GDM1 (cell line): ENCODE data around the gene ADRB2.

Source experiments
- DNase-seq: peaks from one replicate; lab custom pipeline; 2025; lab: John Stamatoyannopoulos, UW

Gene ADRB2

GRCh38 chr5:148831590-148832565 lies 5.5 kb downstream of the ADRB2 start:
- DNase-seq, result no peak

- DNase-seq, result no peak
Observed at GRCh38 chr5:148833122-148833521, 6.7 kb downstream of the ADRB2 start.

GRCh38 chr5:148833925-148834324 lies 7.5 kb downstream of the ADRB2 start:
- DNase-seq, result no peak

- no peak for DNase-seq
Observed at GRCh38 chr5:148834689-148835088, 8.3 kb downstream of the ADRB2 start.

GRCh38 chr5:148836272-148837250 lies 10.2 kb downstream of the ADRB2 start:
- no peak for DNase-seq

GRCh38 chr5:148837383-148837782 lies 11.0 kb downstream of the ADRB2 start:
- no peak for DNase-seq

- DNase-seq, result no peak
Observed at GRCh38 chr5:148838357-148838756, 11.9 kb downstream of the ADRB2 start.

- DNase-seq, result no peak
Observed at GRCh38 chr5:148839960-148840359, 13.5 kb downstream of the ADRB2 start.

- DNase-seq, result no peak
Observed at GRCh38 chr5:148840531-148840930, 14.1 kb downstream of the ADRB2 start.

- no peak for DNase-seq
Observed at GRCh38 chr5:148841519-148841918, 15.1 kb downstream of the ADRB2 start.

- no peak for DNase-seq
Observed at GRCh38 chr5:148842161-148842560, 15.8 kb downstream of the ADRB2 start.

GRCh38 chr5:148843510-148844318 lies 17.3 kb downstream of the ADRB2 start:
- DNase-seq, result no peak

GRCh38 chr5:148844433-148845280 lies 18.2 kb downstream of the ADRB2 start:
- no peak for DNase-seq

- DNase-seq, result no peak
Observed at GRCh38 chr5:148846930-148847329, 20.5 kb downstream of the ADRB2 start.

- no peak for DNase-seq
Observed at GRCh38 chr5:148847456-148847855, 21.0 kb downstream of the ADRB2 start.

- no peak for DNase-seq
Observed at GRCh38 chr5:148848393-148849031, 22.1 kb downstream of the ADRB2 start.

- DNase-seq, result peak; percentile 79
Observed at GRCh38 chr5:148849461-148849860, 23.1 kb downstream of the ADRB2 start.

- DNase-seq, result no peak
Observed at GRCh38 chr5:148850836-148851235, 24.4 kb downstream of the ADRB2 start.

GRCh38 chr5:148853868-148854267 lies 27.5 kb downstream of the ADRB2 start:
- no peak for DNase-seq
